8988T (cell line): Measurements from ENCODE around the gene HNRNPLL.
"Not testable (repeated sequence)": the region's sequence is repeated elsewhere in the genome, so short reads cannot be mapped to it uniquely, and the experiment has no call there.

Experiments used
- DNase-seq: peaks from one replicate; pipeline ENCODE4 v3.0.0; 2011

The HNRNPLL gene

DNA sequence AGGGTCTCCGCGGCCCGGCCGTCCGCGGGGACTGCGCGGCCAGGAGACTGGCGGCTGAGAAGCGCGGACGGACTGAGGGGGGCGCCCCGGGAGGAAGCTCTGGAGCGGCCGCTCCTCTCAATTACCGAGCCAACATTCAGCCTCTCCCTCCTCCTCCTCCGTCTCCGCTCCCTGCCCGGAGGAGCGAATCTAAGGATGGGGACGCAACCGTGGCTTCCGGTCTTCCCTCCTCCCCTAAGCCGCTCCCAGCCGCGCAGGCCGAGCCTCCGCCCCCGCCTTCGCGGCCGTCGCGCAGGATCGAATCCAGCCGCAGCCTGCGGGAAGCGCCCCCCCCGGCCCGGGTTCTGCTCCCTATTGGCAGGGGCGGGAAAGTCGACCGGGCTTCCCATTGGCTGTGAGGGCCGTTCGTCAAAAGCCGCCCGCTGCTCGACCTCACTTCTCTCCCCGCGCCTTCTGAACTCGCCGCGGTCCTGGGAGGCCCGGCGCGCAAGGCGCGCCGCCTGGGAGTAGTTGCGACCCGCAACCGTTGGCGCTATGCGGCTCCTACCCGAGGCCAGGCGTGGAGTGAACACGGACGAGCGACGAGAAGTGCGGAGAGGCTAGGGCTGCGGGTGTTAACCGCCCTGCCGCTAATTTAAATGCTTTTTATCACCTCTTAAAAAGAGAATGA lies at the start of gene HNRNPLL:
Gene HNRNPLL, minus strand, starts transcription at position 197 of the 670 bp plus-strand sequence. CDS start 302 bp downstream, outside the sequence.
- peak; percentile 77 for DNase-seq

DNA sequence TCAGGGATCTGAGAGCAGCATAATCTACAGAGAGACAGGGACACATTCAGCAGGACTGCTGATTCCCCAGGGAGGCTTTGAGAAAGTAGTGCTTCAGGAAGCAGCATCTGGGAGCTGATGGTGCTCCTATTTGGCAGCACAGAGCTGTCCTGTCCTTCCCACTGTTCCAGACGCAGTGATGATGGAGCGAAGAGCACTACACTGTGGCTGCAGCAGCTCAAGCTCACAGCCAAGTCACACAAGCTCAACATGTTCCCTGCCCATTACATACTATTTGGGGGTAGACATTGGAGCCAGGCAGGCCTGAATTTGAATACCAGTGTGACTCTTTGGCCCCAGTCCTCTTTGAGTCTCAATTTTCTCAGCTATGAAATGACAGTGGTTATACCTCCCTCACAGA lies 48.0 kb upstream of the HNRNPLL start:
- DNase-seq, result no peak

DNA sequence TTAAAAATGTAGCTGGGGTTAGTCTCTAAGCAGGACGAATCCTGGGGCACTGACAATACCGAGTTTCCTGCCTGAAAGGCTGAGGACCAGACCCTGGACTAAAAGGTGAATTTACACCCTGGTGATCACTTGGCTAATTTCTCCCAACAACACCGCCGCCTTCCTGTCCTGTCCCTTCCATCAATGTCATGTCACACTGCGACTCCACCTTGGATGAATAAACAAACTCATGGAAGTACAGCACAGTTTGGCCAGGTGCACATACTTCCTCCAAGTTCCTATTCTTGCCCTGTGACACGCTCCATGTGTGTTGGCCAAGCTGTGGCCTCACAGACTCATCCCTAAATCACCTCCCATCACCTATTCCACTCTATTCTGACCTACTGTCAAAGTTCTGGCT lies 47.3 kb upstream of the HNRNPLL start:
- no peak for DNase-seq

DNA sequence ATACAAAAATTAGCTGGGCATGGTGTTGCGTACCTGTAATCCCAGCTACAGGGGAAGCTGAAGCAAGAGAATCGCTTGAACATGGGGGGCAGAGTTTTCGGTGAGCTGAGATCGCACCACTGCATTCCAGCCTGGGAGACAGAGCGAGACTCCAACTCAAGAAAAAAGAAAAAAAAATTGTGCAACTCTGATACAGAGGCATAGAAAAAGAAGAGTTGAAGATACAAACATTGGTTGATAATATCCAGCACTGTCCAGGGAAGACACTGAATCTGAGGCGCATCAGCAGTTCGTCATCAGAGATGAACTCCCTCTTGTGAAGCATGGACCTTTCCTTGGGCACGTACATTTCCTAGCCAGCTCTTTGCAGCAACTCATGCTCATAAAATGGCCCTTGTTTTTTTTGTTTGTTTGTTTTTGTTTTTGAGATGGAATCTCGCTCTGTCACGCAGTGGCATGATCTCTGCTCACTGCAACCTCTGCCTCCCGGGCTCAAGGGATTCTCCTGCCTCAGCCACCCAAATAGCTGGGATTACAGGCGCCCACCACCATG lies 46.5 kb upstream of the HNRNPLL start:
- DNase-seq, result no peak

DNA sequence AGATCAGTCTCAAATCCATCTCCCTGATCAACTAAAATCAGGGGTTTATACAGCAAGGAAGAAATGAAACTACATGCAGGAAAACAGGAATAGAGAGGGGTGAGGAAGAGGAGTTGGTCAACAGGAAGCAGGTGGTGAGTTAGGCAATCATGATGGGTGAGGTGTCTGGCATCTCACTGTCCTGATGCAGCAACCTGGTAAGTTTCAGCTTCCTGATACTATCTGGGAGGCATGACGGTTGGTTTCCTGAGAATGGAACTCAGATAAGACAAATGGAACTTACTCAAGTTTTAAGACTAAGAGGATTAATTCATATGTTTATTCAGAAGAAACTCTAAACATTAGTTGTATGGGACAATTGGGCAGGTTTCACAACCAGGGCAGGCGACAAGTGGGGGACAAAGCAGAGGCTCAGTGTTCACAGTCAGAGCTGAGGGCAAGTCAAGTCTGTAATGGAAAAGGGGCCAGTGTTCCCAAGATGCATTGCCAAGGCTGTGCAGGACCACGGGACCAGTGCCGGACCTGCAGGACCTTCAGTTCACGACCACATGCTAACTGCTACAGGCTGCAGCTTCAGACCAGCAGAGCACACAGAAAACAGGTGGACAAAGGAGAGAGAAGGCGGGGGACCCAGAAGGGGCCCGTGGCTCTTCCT lies 45.5 kb upstream of the HNRNPLL start:
- DNase-seq, result no peak

DNA sequence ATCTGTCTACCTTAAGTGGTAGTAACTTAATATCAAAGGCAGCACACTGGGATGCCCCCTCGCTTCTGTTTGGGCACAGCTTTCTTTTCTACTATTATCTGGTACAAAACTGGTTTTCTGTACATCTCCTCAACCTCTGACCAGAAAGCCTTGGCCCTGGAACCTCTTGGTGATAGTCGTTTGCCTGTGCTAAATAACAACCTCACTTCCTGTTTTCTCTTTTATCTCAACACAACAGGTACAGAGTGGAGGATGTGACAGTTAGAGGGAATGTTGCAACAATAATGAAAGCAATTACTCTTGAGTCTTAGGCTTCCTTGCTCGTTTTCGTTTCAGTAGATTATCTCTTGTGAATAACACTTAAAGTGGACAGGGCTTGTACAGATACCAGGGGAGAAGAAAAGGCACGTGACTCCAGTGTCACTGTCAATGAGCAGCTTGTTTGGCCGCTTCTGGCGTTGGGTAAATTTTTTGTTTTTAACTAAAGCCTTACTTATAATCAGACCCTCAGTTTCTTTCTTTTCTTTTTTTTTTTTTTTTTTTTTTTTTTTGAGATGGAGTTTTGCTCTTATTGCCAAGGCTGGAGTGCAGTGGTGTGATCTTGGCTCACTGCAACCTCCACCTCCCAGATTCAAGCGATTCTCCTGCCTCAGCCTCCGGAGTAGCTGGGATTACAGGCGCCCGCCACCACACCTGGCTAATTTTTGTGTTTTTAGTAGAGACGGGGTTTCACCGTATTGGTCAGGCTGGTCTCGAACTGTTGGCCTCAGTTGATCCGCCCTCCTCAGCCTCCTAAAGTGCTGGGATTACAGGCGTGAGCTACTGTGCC lies 41.2 kb upstream of the HNRNPLL start:
- DNase-seq, result not testable (repeated sequence)

DNA sequence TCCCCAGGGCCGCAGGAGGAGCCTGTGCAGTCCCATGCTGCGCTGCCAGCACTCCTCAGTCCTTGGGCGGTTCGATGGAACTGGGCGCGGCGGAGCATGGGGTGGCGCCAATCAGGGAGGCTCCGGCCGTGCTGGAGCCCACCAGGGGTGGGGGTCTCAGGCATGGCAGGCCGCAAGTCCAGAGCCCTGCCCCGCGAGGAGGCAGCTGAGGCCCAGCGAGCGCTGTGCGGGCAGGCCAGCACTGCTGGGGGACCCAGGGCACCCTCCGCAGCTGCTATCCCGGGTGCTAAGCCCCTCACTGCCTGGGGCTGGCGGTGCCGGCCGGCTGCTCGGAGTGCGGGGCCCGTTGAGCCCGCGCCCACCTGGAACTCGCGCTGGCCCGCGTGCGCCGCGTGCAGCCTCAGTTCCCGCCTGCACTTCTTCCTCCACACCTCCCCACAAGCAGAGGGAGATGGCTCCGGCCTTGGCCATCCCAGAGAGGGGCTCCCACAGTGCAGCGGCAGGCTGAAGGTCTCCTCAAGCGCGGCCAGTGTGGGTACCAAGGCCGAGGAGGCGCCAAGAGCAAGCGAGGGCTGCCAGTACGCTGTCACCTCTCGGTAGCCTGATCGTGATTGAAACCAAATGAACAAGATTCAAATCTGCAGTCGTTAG lies 40.4 kb upstream of the HNRNPLL start:
- no peak for DNase-seq

DNA sequence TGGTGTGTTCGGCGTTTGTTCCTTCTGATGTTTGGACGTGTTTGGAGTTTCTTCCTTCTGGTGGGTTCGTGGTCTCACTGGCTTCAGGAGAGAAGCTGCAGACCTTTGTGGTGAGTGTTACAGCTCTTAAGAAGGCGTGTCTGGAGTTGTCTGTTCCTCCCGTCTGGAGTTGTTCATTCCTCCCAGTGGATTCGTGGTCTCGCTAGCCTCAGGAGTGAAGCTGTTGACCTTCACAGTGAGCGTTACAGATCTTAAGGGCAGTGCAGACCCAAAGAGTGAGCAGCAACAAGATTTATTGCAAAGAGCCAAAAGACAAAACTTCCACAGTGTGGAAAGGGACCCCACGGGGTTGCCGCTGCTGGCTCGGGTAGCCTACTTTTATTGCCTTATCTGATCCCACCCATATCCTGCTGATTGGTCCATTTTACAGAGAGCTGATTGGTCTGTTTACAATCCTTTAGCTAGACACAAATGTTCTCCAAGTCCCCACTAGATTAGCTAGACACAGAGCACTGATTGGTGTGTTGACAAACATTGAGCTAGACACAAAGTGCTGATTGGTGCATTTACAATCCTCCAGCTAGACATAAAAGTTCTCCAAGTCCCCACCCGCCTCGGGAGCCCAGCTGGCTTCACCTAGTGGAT lies 39.8 kb upstream of the HNRNPLL start:
- DNase-seq, result not testable (repeated sequence)

DNA sequence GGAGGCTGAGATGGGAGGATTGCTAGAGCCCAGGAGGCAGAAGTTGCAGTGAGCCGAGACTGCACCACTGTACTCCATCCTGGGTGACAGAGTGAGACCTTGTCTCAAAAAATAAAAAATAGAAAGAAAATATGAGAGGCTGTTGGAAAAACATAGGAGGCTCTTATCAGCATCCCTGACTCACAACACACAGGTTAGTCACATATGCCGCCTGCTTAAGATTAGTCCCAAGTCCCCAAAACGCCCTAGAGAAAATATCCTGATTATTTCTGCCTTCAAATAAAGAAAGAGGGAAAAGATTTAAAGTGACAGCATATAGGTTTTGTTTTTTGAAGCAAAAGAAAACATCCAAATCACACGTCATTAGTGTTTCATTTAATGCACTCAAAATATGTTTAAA lies 33.3 kb upstream of the HNRNPLL start:
- DNase-seq, result no peak

DNA sequence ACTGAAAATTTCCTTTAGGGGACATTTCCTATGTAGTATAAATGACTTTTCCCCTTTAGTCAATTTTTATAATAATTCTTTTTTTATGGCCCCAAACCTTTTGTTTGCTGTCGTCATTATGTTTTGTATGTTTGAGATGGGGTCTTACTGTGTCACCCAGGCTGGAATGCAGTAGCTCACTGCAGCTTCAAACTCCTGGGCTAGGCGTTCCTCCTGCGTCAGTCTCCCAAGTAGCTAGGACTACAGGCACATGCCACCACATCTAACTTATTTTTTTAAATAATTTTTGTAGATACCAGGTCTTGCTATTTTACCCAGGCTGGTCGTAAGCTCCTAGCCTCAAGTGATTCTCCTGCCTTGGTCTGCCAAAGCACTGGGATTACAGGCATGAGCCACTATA lies 32.4 kb upstream of the HNRNPLL start:
- DNase-seq, result no peak

DNA sequence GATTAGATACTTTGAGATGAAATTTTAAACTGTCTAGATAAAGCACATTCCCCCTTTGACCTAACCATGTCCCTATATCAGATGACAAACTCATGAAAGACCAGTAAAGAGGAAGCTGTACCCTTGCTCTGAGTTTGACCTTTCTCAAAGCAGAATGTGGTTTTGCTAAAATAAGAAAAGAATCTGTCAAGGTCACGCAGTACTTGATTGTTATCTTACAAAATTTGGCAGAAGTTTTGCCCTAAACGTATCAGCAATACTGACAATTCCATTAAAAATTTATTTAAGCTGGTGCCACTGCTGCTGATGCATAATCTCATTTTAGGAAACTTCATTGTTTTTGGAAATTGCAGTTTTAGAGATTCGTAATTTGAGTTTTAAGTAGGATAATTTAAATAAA lies 32.0 kb upstream of the HNRNPLL start:
- no peak for DNase-seq

DNA sequence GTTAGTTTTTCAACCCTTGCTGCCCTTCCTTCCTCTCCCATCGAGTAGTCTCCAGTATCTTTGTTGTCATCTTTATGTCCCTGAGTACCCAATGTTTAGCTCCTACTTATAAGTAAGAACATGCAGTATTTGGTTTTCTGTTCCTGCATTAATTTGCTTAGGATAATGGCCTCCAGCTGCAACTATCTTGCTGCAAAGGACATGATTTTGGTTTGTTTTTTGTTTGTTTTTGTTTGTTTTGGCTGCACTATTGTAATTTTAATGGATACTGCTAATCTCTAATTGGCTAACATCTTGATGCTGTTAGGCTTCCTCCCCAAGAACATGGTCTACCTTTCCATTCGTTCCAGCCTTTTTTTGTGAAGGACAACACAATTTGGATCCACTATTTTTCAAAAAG lies 31.2 kb upstream of the HNRNPLL start:
- DNase-seq, result no peak

DNA sequence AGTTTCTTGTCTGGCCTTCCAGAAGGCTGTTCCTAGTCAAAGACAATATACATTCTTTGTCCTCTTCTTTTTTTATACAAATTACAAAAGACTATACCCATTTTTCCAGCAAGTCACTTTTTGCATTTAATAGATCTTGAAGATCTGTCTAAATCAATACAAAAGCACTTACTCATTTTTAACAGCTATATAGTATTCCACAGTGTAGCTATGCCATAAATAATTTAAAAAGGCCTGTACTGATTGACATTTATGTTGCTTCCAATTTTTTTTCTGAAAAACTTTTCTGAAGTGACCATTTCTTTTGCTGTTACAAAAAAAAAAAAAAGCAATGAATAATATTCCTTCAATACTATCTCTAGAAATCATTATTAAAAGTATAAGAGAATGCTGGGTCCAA lies 30.3 kb upstream of the HNRNPLL start:
- no peak for DNase-seq

DNA sequence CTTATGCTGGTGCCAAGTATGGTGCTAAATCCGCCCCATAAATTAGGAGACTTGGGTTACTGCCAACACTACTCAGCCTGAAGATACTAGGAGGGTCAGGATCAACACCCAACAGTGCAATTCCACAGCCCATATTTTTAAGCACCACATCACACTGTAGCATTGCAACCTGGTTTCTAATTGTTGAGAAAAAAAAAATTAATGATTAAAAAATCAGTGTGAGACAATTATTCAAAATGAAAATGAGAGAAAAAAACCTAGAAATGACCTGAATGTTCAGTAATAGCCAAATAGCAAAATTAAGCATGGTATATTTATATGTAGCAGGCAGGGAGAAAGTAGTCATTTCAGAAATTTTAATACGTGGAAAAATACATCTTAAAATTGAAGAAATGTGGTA lies 29.2 kb upstream of the HNRNPLL start:
- no peak for DNase-seq

DNA sequence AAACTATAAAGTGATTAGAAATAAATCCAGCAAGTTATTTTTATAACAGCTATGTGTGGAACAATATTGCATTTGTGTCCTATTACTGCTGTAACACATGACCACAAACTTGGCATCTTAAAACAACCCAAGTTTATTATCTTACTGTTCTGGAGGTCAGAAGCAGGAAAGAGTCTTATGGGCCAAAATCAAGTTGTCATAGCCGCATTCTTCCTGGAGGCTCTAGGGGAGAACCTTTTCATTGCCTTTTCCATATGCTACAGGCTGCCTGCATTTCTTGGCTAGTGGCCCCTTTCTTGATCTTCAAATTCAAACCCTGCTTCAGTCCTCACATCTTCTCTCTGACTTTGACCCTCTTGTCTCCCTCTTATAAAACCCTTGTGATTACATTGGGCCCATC lies 27.0 kb upstream of the HNRNPLL start:
- no peak for DNase-seq

DNA sequence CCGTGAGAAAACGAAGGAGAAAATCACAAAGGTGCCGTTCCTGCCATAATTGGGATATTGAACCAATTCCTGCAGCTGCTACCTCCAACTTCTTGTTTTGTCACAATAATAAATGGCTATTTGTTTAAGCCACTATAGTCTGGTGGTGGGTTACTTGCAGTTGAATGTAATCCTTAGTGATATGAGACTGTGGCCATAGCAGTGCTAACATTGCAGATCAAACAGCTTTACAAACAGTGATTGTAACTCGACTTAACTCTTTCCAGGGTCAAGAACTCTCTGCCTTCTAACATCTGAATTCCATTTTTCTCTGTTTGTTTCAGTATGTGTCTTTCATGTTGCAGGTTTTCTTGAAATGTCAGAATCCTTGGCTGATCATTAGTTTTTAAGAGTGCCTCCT lies 24.7 kb upstream of the HNRNPLL start:
- no peak for DNase-seq

DNA sequence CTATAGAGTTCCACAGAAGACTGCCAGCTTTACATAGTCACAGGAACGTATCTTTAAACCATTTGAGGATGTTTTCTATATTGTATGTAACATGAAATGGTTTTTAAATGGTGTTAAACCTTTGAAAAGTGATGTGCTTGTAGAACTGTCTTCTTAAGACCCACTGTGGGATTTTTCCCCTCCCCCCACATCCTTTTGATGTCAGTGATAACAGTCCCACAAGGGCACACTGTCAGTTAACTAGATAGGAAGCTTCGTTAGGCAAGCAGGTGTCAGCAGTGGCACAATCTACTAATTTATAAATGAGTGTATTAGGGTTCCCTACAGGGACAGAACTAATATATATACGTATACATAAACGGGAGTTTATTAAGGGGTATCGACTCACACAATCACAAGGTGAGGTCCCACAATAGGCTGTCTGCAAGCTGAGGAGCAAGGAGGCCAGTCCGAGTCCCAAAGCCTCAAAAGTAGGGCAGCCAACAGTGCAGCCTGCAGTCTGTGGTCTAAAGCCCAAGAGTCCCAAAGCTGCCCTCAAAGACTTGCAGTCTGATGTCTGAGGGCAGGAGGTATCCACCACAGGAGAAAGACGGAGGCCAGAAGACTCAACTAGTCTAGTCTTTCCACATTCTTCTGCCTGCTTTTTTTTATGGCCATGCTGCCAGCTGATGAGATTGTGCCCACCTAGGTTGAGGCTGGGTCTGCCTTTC lies 23.8 kb upstream of the HNRNPLL start:
- DNase-seq, result no peak

DNA sequence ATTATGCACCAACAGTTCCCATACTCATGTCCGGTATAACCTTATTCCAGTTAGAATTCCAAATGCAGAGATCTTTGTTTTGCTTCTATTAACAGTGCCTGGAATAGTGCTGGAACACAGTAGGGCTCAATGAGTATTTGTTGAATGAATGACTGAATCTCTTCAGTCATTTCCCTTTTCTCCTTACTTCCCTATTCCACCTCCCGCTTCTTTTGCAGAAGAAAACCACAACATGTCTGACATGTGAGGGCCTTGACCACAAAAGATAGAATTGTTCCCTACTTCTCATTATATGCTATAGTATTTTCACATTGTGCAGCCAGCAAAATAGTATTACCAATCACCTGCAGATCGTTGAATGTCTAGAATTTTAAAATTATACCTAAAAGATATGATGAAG lies 19.5 kb upstream of the HNRNPLL start:
- DNase-seq, result no peak

DNA sequence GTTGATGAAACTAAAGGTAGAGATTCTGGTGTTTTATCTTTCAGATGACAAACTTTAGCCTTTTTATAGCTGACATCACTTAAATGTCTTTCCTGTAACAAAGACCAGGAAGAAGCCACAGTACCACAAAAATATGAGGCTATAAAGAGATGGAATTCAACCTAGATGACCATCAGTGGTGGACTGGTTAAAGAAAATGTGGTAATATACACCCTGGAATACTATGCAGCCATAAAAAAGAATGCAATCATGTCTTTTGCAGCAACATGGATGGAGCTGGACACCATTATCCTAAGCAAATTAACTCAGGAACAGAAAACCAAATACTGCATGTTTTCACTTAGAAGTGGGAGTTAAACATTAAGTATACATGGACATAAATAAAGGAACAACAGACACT lies 18.3 kb upstream of the HNRNPLL start:
- DNase-seq, result no peak

DNA sequence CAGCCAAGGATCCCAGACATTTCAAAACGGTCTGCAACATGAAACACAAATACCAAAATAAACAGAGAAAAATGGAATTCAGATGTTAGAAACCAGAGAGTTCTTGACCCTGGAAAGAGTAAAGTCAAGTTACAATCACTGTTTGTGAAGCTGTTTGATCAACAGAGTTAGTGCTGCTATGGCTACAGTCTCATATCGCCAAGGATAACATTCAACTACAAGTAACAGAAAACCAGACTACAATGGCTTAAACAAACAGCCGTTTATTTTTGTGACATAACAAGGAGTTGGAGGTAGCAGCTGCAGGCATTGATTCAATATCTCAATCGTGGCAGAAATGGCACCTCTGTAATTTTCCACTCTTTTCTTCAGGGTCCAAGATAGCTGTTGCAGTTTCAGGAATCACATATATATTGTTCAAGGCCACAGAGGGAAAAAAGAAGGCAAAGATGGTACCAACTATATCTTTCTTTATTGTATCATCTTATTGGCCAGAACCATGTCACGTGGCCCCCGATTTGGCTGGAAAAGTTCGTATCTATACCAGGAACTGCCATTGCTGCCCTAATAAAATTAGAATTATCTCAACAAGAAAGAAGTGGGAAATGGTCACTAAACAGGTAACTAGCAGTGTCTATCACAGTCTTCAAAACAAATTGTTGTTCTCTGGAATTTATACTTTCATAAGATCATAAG lies 17.7 kb upstream of the HNRNPLL start:
- no peak for DNase-seq

DNA sequence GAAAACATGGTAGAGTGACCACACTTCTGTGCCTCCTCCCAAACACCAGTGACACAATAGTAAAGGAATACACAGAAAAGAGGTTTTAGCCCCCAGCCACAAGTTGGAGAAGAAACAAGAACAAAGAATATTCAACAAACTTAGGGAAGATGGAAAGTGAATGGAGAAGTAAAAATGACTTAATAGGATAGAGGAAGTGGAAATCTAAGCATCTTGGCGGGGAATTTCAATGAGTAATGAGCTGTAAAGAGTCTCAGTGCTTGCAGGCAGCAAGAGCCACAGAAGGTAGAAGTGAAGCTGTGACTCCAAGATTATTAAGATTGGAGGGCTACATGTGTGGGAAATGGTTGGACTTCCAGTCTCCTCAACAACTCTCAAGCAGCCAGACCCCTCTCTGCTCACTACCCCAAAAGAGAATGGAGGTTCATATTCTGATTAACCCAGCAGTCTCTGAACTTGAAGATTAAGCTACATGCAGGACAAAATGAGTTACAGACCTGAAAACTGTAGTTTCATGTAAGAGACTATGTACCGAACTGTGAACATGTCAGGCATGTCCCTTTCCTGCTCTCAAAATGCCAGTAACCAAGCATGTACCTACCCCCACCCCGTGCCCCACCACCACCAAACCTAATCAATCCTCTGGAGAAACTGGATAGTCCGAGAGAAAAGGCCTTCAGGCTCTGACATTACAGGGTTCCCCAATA lies 16.9 kb upstream of the HNRNPLL start:
- no peak for DNase-seq
